DND-41 (cell line): ENCODE data around the gene DDX24.

ENCODE experiments used
- ATAC-seq: fragments of 200-7000 bp; cut with Tn5 transposase; 3 replicates; pipeline ENCODE4 v1.9.1; 2021; ENCODE audit warnings: low read depth; ENCODE audit not compliant: insufficient read depth
- DNase-seq: peaks from one replicate; pipeline ENCODE4 v3.0.0-alpha.2; 2020
- H2AFZ ChIP-seq: 2 replicates; pipeline ENCODE4 v1.6.0; 2012; ENCODE audit warnings: low read depth, low read length
- H3K27ac ChIP-seq: 2 replicates; pipeline ENCODE4 v1.5.1; 2012; ENCODE audit warnings: low read length, inconsistent platforms
- H3K27me3 ChIP-seq: fragments of 200-600 bp; sonication (generic); 2 replicates; pipeline ENCODE4 v1.6.0; 2012; ENCODE audit warnings: low read length, mild to moderate bottlenecking, inconsistent platforms; ENCODE audit not compliant: insufficient read depth, poor library complexity
- H3K36me3 ChIP-seq: 2 replicates; pipeline ENCODE4 v1.5.1; 2012; ENCODE audit warnings: low read length, inconsistent platforms; ENCODE audit not compliant: insufficient read depth
- H3K4me1 ChIP-seq: 2 replicates; pipeline ENCODE4 v1.5.1; 2012; ENCODE audit warnings: mild to moderate bottlenecking, low read length; ENCODE audit not compliant: insufficient read depth
- H3K4me2 ChIP-seq: 2 replicates; pipeline ENCODE4 v1.6.0; 2012; ENCODE audit warnings: mild to moderate bottlenecking, moderate library complexity, low read length, inconsistent platforms; ENCODE audit not compliant: insufficient read depth
- H3K4me3 ChIP-seq, 2 experiments: fragments of 200-600 bp in 1 of 2; shearing (Covaris generic) in 1 of 2; 2 replicates each; pipeline ENCODE4 v1.5.1; 2012 to 2016; ENCODE audit warnings: inconsistent platforms in 2 of 2, low read length in 2 of 2, mild to moderate bottlenecking in 2 of 2, low read depth in 1 of 2, moderate library complexity in 1 of 2
- H3K79me2 ChIP-seq: 2 replicates; pipeline ENCODE4 v1.6.0; 2012; ENCODE audit warnings: low read length, inconsistent platforms; ENCODE audit not compliant: insufficient read depth
- H3K9ac ChIP-seq: 2 replicates; pipeline ENCODE4 v1.6.0; 2012; ENCODE audit warnings: low read depth, mild to moderate bottlenecking, inconsistent platforms, low read length, moderate library complexity
- H3K9me3 ChIP-seq: 2 replicates; pipeline ENCODE4 v1.5.1; 2012; ENCODE audit warnings: low read length, moderate library complexity, mild to moderate bottlenecking, inconsistent platforms; ENCODE audit not compliant: insufficient read depth, severe bottlenecking
- H4K20me1 ChIP-seq: 2 replicates; pipeline ENCODE4 v1.6.0; 2012; ENCODE audit warnings: low read length; ENCODE audit not compliant: insufficient read depth
- EZH2 ChIP-seq: IDR thresholded peaks from 3 replicates; pipeline ENCODE4 v1.6.1; 2012; ENCODE audit warnings: borderline replicate concordance, low read depth, mild to moderate bottlenecking, moderate library complexity, low read length, inconsistent platforms; ENCODE audit not compliant: severe bottlenecking
- TF ChIP-seq, protein P1 (sequence below): IDR thresholded peaks from 2 replicates; pipeline ENCODE4 v1.5.1; 2012; ENCODE audit warnings: borderline replicate concordance, low read length, moderate library complexity, mild to moderate bottlenecking; ENCODE audit not compliant: poor library complexity, severe bottlenecking; ENCODE audit errors: extremely low read depth

Gene DDX24

DNA sequence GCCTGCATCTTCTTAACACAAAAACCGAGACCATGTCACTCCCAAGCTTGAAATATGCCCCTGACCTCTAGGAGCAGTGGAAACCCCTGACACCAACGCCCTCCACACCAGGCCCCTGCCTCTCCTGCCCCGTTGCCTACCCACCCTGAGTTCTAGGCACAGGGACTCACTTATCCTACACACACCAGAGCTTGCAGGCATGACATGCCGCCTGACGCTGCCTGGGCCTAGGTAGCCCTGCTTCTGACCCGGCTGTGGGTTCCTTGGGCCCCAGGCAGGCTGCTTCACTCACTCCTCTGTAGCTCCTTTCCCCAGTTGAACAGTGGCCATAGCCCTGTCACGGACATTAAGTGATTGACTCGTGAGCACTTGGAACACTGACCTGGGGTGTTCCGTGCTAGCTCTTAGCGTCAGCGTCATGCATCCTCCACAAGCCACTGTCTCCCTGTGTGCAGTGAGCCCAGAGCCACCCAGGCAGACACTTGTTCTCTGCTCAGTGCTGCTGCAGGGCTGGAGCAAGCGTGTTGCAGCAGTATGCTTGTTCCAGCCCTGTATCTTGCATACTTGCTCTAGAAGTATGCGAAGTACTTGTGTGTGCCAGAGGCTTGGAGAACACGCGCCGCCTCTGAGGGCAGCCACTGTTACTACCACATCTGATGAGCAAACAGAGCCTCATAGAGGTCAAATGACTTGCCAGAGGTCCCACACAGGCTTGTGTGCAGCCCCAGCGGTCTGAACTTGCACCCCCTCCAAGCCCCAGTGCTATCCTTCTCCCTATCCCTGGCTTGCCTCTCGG is 39.3 kb downstream of the DDX24 start:
- DNase-seq (no peak), ATAC-seq (peak; percentile 26; the same call in 2 of the 3 replicates)
- Histone ChIP-seq H3K79me2 (no peaks in the 10 kb centered on the region), H3K27me3 (peaks cover 3% of the 10 kb centered on the region), H4K20me1 (peaks cover 7% of the 10 kb centered on the region), H3K4me3 (no peak overlapping the region), H2AFZ (no peak overlapping the region), H3K4me1 (no peaks in the 10 kb centered on the region), H3K9ac (no peak overlapping the region), H3K9me3 (no peaks in the 10 kb centered on the region), H3K36me3 (peaks cover 24% of the 10 kb centered on the region), H3K4me2 (no peak overlapping the region), H3K27ac (no peak overlapping the region)
- TF ChIP-seq, protein P1, sequence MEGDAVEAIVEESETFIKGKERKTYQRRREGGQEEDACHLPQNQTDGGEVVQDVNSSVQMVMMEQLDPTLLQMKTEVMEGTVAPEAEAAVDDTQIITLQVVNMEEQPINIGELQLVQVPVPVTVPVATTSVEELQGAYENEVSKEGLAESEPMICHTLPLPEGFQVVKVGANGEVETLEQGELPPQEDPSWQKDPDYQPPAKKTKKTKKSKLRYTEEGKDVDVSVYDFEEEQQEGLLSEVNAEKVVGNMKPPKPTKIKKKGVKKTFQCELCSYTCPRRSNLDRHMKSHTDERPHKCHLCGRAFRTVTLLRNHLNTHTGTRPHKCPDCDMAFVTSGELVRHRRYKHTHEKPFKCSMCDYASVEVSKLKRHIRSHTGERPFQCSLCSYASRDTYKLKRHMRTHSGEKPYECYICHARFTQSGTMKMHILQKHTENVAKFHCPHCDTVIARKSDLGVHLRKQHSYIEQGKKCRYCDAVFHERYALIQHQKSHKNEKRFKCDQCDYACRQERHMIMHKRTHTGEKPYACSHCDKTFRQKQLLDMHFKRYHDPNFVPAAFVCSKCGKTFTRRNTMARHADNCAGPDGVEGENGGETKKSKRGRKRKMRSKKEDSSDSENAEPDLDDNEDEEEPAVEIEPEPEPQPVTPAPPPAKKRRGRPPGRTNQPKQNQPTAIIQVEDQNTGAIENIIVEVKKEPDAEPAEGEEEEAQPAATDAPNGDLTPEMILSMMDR, result no peak
- no peak for TF ChIP-seq EZH2

DNA sequence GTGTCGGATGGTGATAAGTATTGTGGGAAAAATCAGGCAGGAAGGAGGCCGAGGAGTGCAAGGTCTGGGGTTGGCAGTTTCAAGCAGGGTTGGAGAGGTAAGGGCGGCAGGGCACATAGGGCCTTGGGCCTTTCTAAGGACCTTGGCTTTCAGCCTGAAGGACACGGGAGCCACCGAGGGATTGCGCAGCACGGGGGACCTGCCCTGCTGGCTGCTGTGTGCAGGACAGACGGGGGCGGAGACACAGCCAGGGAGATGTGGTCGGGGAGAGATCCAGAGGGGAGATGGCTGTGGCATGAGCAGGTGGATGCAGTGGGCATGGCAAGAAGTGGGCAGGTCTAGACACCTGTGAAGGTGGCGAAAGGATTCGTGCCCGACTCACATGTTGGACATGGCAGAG is 40.2 kb downstream of the DDX24 start:
- Histone ChIP-seq H3K4me1 (no peaks in the 10 kb centered on the region), H2AFZ (no peak overlapping the region), H3K9me3 (no peaks in the 10 kb centered on the region), H3K9ac (no peak overlapping the region), H3K4me3 (no peak overlapping the region), H3K27me3 (peaks cover 3% of the 10 kb centered on the region), H3K4me2 (no peak overlapping the region), H3K36me3 (peaks cover 15% of the 10 kb centered on the region; the same call in 1 of the 2 replicates), H3K27ac (no peak overlapping the region), H4K20me1 (peaks cover 7% of the 10 kb centered on the region), H3K79me2 (no peaks in the 10 kb centered on the region)
- TF ChIP-seq, protein P1, result no peak
- no peak for TF ChIP-seq EZH2
- DNase-seq (no peak), ATAC-seq (no peak)

DNA sequence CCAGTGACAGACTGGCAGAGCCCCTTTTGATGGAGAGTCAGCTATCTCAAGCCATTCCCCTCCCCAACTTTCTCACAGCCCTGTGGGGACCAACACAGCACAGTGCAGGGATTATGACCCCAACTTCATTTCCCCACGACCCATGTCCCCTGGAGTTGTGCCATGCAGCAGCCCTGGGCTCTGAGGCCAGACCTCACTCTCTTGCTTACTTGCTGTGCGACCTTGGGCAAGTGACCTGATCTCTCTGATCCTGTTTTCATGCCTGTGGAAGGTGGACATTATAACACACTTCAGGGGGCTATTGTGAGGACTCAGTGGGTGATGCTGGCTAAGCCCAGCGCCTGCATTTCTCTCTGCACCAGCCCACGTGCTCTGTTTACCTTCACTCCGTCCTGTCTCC is 40.8 kb downstream of the DDX24 start:
- Histone ChIP-seq H3K4me1 (no peaks in the 10 kb centered on the region), H3K27me3 (peaks cover 3% of the 10 kb centered on the region), H3K36me3 (0 out of 2 replicates have a peak, but pooled peaks cover 10% of the 10 kb centered on the region), H3K79me2 (no peaks in the 10 kb centered on the region), H3K9ac (no peak overlapping the region), H3K4me3 (no peak overlapping the region), H4K20me1 (peaks cover 7% of the 10 kb centered on the region), H2AFZ (no peak overlapping the region), H3K27ac (no peak overlapping the region), H3K9me3 (no peaks in the 10 kb centered on the region), H3K4me2 (no peak overlapping the region)
- TF ChIP-seq, protein P1, result no peak
- no peak for TF ChIP-seq EZH2
- no peak for DNase-seq
- ATAC-seq, result no peak
